Ovary (tissue), 9 donors: Measurements from ENCODE around the gene MIAT. TPM values are rescaled to one million over a fixed set of nuclear protein-coding genes. Genes with fewer than 3 reads are reported as not detected.

ENCODE experiments used
- DNase-seq, 5 donors: peaks; one replicate each; pipeline ENCODE4 v3.0.0-alpha.2; 2019 to 2020
- H3K27ac ChIP-seq, 2 donors: fragments of 200-600 bp; one replicate each; pipeline versions ENCODE4 v1.5.1 to v1.8.0; 2019 to 2022
- H3K27me3 ChIP-seq: fragments of 200-600 bp; one replicate; pipeline ENCODE4 v1.8.0; 2022
- H3K36me3 ChIP-seq: fragments of 200-600 bp; sonication (generic); one replicate; pipeline ENCODE4 v1.5.1; 2019
- H3K4me1 ChIP-seq: one replicate; pipeline ENCODE4 v1.8.1; 2013; ENCODE audit warnings: mild to moderate bottlenecking, moderate library complexity; ENCODE audit not compliant: insufficient read depth
- H3K4me3 ChIP-seq: fragments of 200-600 bp; sonication (generic); one replicate; pipeline ENCODE4 v1.5.1; 2017
- H3K9me3 ChIP-seq, 2 donors: fragments of 200-600 bp in 1 of 2; sonication (generic) in 1 of 2; one replicate each; pipeline versions ENCODE4 v1.5.1 to v1.8.1; 2013 to 2019; ENCODE audit warnings: mild to moderate bottlenecking in 1 of 2, moderate library complexity in 1 of 2
- EP300 ChIP-seq: sonication (generic); formaldehyde crosslinking; IDR thresholded peaks from one replicate; pipeline ENCODE4 v1.6.1; 2017; ENCODE audit warnings: antibody characterized with exemption
- POLR2A ChIP-seq: fragments of 450-650 bp; IDR thresholded peaks from one replicate; pipeline ENCODE4 v1.6.1; 2017; ENCODE audit warnings: antibody characterized with exemption, mild to moderate bottlenecking, moderate library complexity
- WGBS, 3 donors: extraction: QIAGEN DNeasy Blood & Tissue Kit in 1 of 3; methylation state at CpG; one replicate each; pipeline versions ENCODE4 v1.1.5 to v1.1.7; 2013 to 2017; 5-methylcytosine and 5-hydroxymethylcytosine counted together
- intact Hi-C, 4 donors: fragments of 100-400 bp; cut with DNase I; formaldehyde crosslinking; loops; one replicate each; pipeline versions ENCODE4 v1.11.0 to v1.15.1; 2022 to 2023
- polyA plus RNA-seq, 2 donors: library from polyadenylated mRNA; stranded (reverse); fragments of 200-250 nt in 1 of 2; fragments of 350-450 nt in 1 of 2; fragmentation: Illumina TruSeq in 1 of 2; extraction: RNeasy Lipid Tissue Mini Kit (QIAGEN cat#74804) in 1 of 2; gene quantifications; one replicate each; pipeline ENCODE4 v1.2.3, GENCODE V29; 2013 to 2014
- total RNA-seq, 7 donors: library from RNA; depleted of rRNA in 2 of 7; stranded (reverse); fragments of >200 nt in 2 of 7; fragmentation: NEBNext Ultra II Directional in 3 of 7; extraction: Animal tissue kit (Norgen Biotek cat#: 25700) in 3 of 7; gene quantifications; one replicate each; pipeline versions ENCODE4 v1.1.0 to v1.2.4, GENCODE V29; 2016 to 2023
- TF ChIP-seq, protein P1 (sequence below), 3 donors: fragments of 450-650 bp in 2 of 3; fragments of 200-600 bp in 1 of 3; IDR thresholded peaks; one replicate each; pipeline versions ENCODE4 v1.5.1 to v1.8.0; 2016 to 2022; ENCODE audit warnings: antibody characterized with exemption in 3 of 3, mild to moderate bottlenecking in 1 of 3
- donor health status: DM: no; HTN: no; CAD: no; lungs with moderate emphysema.
- donor health status: DM: no; HTN: no; CAD: no.
- donor health status: Bipolar disorder and iron deficiency.
- donor health status: DM: yes; HTN: yes; CAD: no.
- donor health status: DM: no; HTN: no; CAD: no.
- donor health status: DM: yes; HTN: yes; CAD: no.

Gene MIAT
- total and polyA plus RNA-seq, 9 donors = 0.15 to 0.97 (median 0.56) TPM

GRCh38 chr22:26660961-26661578, 3.7 kb downstream of the MIAT start:
- Histone ChIP-seq H3K27me3 (no peaks in the 10 kb centered on the region), H3K4me1 (no peaks in the 10 kb centered on the region), H3K36me3 (no peaks in the 10 kb centered on the region), H3K27ac (no peak overlapping the region), H3K4me3 (no peak overlapping the region), H3K9me3 (no peaks in the 10 kb centered on the region)
- WGBS, 3 donors = 82 to 87% (median 82%) methylated on average over 7 of the region's 7 CpGs
- intact Hi-C loops = no loop called here
- TF ChIP-seq EP300 = no peak
- TF ChIP-seq POLR2A = no peak
- TF ChIP-seq, protein P1, sequence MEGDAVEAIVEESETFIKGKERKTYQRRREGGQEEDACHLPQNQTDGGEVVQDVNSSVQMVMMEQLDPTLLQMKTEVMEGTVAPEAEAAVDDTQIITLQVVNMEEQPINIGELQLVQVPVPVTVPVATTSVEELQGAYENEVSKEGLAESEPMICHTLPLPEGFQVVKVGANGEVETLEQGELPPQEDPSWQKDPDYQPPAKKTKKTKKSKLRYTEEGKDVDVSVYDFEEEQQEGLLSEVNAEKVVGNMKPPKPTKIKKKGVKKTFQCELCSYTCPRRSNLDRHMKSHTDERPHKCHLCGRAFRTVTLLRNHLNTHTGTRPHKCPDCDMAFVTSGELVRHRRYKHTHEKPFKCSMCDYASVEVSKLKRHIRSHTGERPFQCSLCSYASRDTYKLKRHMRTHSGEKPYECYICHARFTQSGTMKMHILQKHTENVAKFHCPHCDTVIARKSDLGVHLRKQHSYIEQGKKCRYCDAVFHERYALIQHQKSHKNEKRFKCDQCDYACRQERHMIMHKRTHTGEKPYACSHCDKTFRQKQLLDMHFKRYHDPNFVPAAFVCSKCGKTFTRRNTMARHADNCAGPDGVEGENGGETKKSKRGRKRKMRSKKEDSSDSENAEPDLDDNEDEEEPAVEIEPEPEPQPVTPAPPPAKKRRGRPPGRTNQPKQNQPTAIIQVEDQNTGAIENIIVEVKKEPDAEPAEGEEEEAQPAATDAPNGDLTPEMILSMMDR (IDR thresholded peaks at IDR 0.05) = no peak
- DNase-seq = no peak

DNA sequence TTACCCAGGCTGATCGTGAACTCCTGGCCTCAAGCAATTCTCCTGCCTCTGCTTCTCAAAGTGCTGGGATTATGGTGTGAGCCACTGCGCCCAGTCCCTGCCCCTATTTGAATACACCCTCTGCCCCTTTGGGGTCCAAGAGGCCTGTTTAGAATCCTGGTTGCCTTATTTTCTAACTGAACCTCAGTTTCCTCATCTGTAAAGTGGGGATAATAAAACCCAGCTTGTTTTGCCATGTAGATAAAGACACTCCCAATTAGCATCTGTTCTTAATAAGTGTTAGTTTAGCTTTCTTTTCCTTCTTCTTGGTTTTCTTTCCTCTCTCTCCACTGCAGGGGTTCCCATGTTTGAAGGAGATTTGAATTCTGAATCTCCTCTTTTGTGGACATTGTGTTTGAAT, 4.8 kb downstream of the MIAT start:
- H3K4me3 ChIP-seq = no peak overlapping the region
- intact Hi-C loops = no loop called here
- TF ChIP-seq EP300 = no peak
- TF ChIP-seq POLR2A = no peak
- TF ChIP-seq, protein P1 (IDR thresholded peaks at IDR 0.05) = no peak
- no peaks in the 10 kb centered on the region for H3K9me3 ChIP-seq
- H3K4me1 ChIP-seq = no peaks in the 10 kb centered on the region
- H3K27ac ChIP-seq = no peak overlapping the region
- no peaks in the 10 kb centered on the region for H3K36me3 ChIP-seq
- no peaks in the 10 kb centered on the region for H3K27me3 ChIP-seq
- no peak for DNase-seq
- WGBS, 3 donors = 83 to 91% (median 90%) methylated on average over 2 of the region's 2 CpGs

GRCh38 chr22:26663374-26663923, 6.1 kb downstream of the MIAT start:
- Histone ChIP-seq H3K36me3 (no peaks in the 10 kb centered on the region), H3K4me3 (no peak overlapping the region), H3K27me3 (no peaks in the 10 kb centered on the region), H3K9me3 (no peaks in the 10 kb centered on the region), H3K4me1 (no peaks in the 10 kb centered on the region), H3K27ac (no peak overlapping the region)
- DNase-seq = no peak
- TF ChIP-seq, protein P1 (IDR thresholded peaks at IDR 0.05) = no peak
- no peak for TF ChIP-seq POLR2A
- TF ChIP-seq EP300 = no peak
- 61 to 82% (median 67%) methylated on average over 9 of the region's 9 CpGs for WGBS, 3 donors
- intact Hi-C loops = no loop called here

DNA sequence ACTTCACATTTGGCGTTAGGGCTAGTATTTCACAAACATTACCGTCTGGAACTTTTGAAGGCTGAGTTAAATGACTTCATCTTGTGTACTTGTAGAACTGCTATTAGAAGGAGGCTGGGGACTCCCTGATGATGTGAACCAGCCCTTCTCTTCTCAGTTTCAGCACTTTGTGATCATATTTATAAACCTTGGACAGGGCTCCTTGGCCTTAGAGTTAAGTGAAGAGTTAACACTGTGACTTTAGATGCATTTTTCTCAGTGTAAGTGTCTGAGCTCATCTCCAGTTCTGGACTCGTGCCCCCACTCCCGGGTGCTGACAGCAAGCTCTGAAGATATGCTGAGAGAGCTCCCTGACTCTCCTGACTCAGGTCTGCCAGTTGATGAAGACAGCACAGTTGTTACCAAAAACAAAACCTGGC, 8.4 kb downstream of the MIAT start:
- no peak overlapping the region for H3K4me3 ChIP-seq
- H3K27me3 ChIP-seq = no peaks in the 10 kb centered on the region
- DNase-seq = no peak
- no peak overlapping the region for H3K27ac ChIP-seq
- TF ChIP-seq EP300 (no peak), POLR2A (no peak)
- TF ChIP-seq, protein P1 (IDR thresholded peaks at IDR 0.05) = no peak
- 2 to 6% (median 4%) methylated on average over 4 of the region's 4 CpGs for WGBS, 3 donors
- H3K36me3 ChIP-seq = no peaks in the 10 kb centered on the region
- no peaks in the 10 kb centered on the region for H3K9me3 ChIP-seq
- H3K4me1 ChIP-seq = no peaks in the 10 kb centered on the region
- intact Hi-C loops = no loop called here
